ENCODE data around the gene TRIP10.

GRCh38 chr19:6761053-6761676 is 21.7 kb downstream of the TRIP10 start:
- TF ChIP-seq CTCF (IDR thresholded peaks at IDR 0.05) (no peak), POLR2A (IDR thresholded peaks at IDR 0.05) (no peak)
